Rectal smooth muscle tissue (tissue), 1 donor: ENCODE results near the gene RELB.

Experiments
- H3K27ac ChIP-seq: one replicate; pipeline ENCODE4 v1.7.0; 2013; ENCODE audit warnings: low read depth, low read length, inconsistent platforms
- H3K27me3 ChIP-seq: one replicate; pipeline ENCODE4 v1.7.0; 2013; ENCODE audit warnings: low read length; ENCODE audit not compliant: control insufficient read depth, insufficient read depth
- H3K36me3 ChIP-seq: one replicate; pipeline ENCODE4 v1.7.0; 2013; ENCODE audit warnings: low read length; ENCODE audit not compliant: control insufficient read depth, insufficient read depth
- H3K4me1 ChIP-seq: one replicate; pipeline ENCODE4 v1.7.0; 2013; ENCODE audit warnings: low read length; ENCODE audit not compliant: control insufficient read depth, insufficient read depth
- H3K4me3 ChIP-seq: one replicate; pipeline ENCODE4 v1.7.0; 2013; ENCODE audit warnings: low read length
- H3K9ac ChIP-seq: one replicate; pipeline ENCODE4 v1.7.0; 2013; ENCODE audit warnings: low read length

The RELB gene

GRCh38 chr19:45001087-45001739 is at the start of gene RELB:
Gene RELB (plus strand): TSS chr19:45001464. CDS start chr19:45001580, 116 bp downstream.
- H3K27me3 ChIP-seq = no peaks in the 10 kb centered on the region
- peak within 1 kb of the TSS; percentile 88 for H3K9ac ChIP-seq

DNA sequence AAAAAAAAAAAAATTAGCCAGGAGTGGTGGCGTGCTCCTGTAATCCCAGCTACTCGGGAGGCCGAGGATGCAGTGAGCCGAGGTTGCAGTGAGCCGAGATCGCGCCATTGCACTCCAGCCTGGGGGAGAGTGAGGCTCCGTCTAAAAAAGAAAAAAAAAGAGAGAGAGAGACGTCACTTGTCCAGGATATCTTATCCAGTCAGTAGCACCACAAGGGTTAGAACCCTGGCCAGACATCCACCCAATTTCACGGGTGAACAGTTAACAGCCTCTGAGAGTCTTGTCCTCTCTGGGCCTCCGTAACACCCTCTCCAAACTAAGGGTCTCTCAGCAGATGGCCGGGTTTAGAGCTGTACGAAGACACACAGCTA is 47.0 kb upstream of the RELB start:
- Histone ChIP-seq H3K36me3 (peaks cover 5% of the 10 kb centered on the region), H3K4me3 (peak overlapping the region; percentile 99), H3K4me1 (peaks cover 8% of the 10 kb centered on the region), H3K27ac (peak overlapping the region; percentile 96), H3K27me3 (no peaks in the 10 kb centered on the region), H3K9ac (peak overlapping the region; percentile 97)

More at GRCh38 chr19:45001087-45001739, at the start of gene RELB:
- Histone ChIP-seq H3K36me3 (no peaks in the 10 kb centered on the region), H3K27ac (peak within 1 kb of the TSS; percentile 98), H3K4me1 (peaks cover 5% of the 10 kb centered on the region), H3K4me3 (peak within 1 kb of the TSS; percentile 86)

DNA sequence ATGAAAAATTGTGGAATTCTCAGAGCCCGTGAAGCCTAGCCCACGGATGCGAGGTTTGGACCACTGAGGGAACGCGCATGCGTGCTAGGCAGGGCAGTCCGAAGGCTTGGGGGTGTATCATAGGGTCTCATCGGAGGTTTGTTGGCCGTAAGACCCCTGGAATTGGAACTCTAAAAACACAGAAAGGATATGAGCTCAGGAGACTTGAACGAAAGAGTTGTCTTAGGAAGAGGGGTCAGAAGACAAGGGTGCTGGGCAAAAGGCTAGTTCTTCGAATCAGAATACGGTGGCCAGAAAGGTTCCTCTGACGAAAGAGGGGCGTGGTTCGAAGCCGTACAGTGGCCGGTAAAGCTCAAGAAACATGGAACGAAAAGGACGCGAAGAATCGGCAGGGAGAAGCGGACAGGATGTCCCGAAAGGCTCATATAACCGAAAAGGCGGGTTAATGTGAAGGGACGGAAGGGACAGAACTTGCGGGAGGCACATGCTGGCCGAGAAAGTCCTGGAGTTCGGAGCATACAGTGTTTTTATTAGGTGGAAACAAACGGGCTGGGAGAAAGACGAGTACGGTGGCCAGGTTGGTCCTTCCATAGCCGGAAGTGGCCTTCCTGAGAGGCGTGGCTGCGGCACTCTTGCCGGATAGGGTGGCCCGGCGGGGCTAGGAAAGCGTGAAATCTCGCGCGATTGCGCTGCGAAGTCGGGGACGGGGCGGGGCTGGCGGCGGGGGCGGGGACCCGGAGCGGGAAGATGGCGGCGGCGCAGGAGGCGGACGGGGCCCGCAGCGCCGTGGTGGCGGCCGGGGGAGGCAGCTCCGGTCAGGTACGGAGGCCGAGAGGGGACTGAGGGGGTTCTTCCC is 46.4 kb upstream of the RELB start, which contains the start of gene CLPTM1:
Gene CLPTM1 (plus strand): TSS at position 732 of the 856 bp plus-strand sequence. CDS start 16 bp downstream, at position 748.
- peak within 1 kb of the TSS; percentile 96 for H3K27ac ChIP-seq
- peaks cover 2% of the 10 kb centered on the region for H3K36me3 ChIP-seq
- H3K4me3 ChIP-seq = peak within 1 kb of the TSS; percentile 99
- H3K27me3 ChIP-seq = no peaks in the 10 kb centered on the region
- peak within 1 kb of the TSS; percentile 97 for H3K9ac ChIP-seq
- peaks cover 8% of the 10 kb centered on the region for H3K4me1 ChIP-seq

- peaks cover 8% of the 10 kb centered on the region for H3K4me1 ChIP-seq
- H3K4me3 ChIP-seq = peak overlapping the region; percentile 93
- peak overlapping the region; percentile 73 for H3K27ac ChIP-seq
- H3K9ac ChIP-seq = peak overlapping the region; percentile 84
- no peaks in the 10 kb centered on the region for H3K27me3 ChIP-seq
- H3K36me3 ChIP-seq = peaks cover 5% of the 10 kb centered on the region
Measured at GRCh38 chr19:44955505-44956439, 45.5 kb upstream of the RELB start.

- Histone ChIP-seq H3K36me3 (peaks cover 15% of the 10 kb centered on the region), H3K9ac (no peak overlapping the region), H3K27ac (no peak overlapping the region), H3K4me3 (no peak overlapping the region), H3K4me1 (peaks cover 8% of the 10 kb centered on the region), H3K27me3 (no peaks in the 10 kb centered on the region)
Measured at GRCh38 chr19:44957526-44957925, 43.7 kb upstream of the RELB start.

DNA sequence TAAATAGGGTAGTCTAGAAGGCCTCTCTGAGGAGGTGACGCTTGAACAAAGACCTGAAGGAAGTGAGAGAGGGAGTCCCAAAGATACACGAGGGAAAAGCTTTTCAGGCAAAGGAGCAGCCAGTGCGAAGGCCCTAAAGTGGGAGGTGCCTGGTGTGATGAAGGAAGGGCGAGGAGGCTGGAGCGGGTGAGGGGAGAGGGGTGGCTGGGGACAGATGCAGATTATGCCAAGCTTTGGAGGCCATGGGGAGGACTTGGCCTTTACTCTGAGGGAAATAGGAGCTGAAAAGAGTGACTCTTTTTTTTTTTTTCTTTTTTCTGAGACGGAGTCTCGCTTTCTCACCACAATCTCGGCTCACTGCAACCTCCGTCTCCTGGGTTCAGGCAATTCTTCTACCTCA is 43.2 kb upstream of the RELB start:
- Histone ChIP-seq H3K27me3 (no peaks in the 10 kb centered on the region), H3K27ac (no peak overlapping the region), H3K4me1 (peaks cover 8% of the 10 kb centered on the region), H3K9ac (no peak overlapping the region), H3K36me3 (peaks cover 15% of the 10 kb centered on the region), H3K4me3 (no peak overlapping the region)

DNA sequence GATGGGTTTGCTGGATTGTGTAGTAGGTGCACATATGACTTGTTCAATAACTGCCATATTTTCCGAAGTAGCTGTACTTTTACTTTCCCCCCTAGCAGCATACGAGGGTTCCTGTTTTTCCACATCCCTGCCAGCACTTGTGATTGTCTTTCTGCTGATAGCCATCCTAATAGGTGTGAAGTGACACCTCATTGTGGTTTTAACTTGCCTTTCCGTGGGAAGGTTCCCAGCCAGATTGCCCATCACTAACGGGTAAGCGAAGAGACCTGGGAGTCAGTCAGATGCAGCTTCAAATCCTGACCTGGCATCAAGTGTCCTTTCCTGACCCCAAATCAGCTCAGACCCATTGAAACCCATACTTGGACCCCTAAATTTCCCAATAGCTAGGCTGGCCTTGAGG is 41.6 kb upstream of the RELB start:
- Histone ChIP-seq H3K27me3 (no peaks in the 10 kb centered on the region), H3K9ac (no peak overlapping the region), H3K4me1 (peaks cover 5% of the 10 kb centered on the region), H3K36me3 (peaks cover 15% of the 10 kb centered on the region), H3K4me3 (no peak overlapping the region), H3K27ac (no peak overlapping the region)

DNA sequence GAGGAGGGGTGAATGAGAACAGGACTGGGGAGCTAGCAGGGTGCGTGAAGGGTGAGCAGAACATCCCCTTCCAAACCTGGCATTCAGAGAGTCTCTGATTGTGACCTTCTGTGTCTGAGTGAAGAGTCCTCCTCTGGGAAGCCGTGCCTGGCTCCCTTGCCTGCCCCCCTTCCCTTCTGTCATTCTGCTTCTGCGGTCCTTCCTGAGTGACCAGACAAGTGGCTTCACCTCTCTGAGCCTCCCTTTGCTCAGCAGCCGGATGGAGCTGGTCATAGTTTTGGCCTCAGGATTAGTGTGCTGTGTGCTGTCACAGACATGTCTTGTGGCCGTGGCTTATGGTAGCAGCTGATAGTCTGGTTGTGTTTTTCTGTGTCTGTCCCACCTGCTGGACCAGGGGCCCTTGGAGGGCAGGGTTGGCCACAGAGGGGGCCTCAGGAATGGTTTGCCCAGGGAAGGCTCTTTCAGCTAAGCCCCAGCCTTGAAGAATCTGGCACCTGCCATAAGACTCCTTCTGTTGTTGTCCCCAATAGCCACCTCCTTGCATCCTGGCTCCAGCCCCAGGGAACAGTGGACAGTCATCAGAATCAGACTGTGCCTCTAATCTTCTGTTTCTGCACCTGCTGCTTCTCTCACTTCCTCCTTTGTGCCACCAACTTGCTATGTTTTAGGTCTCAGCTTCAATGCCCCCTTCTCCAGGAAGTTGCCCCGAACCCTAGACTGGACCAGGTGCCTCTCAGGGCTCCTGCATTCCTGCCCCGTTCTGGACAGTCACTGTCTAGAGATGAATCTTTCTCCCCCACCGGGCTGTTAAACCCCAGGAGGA is 40.1 kb upstream of the RELB start:
- H3K4me3 ChIP-seq = no peak overlapping the region
- H3K36me3 ChIP-seq = peaks cover 15% of the 10 kb centered on the region
- no peak overlapping the region for H3K27ac ChIP-seq
- H3K27me3 ChIP-seq = no peaks in the 10 kb centered on the region
- H3K9ac ChIP-seq = no peak overlapping the region
- peaks cover under 1% of the 10 kb centered on the region for H3K4me1 ChIP-seq

GRCh38 chr19:44961821-44962220 is 39.4 kb upstream of the RELB start:
- H3K27me3 ChIP-seq = no peaks in the 10 kb centered on the region
- H3K4me1 ChIP-seq = no peaks in the 10 kb centered on the region
- H3K36me3 ChIP-seq = peaks cover 15% of the 10 kb centered on the region
- H3K9ac ChIP-seq = no peak overlapping the region
- no peak overlapping the region for H3K27ac ChIP-seq
- no peak overlapping the region for H3K4me3 ChIP-seq

DNA sequence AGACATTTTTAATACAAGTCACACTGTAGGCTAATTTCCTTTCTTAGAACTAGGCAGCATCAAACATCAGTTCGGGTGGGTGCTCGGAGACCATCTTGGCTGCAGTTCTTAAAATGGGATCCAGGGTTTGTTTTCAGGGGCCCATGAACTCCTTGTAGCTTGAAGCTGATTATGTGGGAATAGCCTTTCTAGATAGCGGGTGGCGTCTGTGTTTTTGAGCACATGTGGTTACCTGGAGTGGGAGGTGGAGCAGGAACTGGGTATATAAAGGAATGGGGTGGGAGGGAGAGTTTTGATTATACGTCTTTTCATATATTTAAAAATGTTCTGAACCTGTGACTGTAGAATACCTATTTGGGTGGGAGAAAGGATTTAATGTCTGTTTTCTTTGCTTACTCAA is 33.1 kb upstream of the RELB start:
- Histone ChIP-seq H3K4me3 (no peak overlapping the region), H3K4me1 (no peaks in the 10 kb centered on the region), H3K9ac (no peak overlapping the region), H3K36me3 (peaks cover 5% of the 10 kb centered on the region), H3K27me3 (no peaks in the 10 kb centered on the region), H3K27ac (no peak overlapping the region)

DNA sequence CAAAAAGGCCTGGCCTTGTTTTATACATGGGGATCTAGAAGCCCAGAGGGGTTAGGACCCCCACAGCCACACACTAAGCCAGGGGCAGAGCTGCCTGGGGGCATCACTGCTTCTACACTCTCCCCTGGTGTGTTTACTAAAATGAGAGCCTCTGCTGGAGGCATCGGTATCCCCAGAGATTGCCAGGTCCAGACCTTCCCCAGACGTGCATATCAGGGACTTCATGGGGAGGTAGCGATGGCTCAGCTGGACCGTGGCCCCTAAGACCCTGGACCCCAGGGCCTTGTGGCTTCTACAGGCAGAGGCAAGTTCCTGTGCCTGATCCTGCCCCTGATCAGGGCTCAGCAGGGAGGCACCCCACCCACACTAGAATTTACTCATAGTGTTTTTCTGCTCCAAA is 32.6 kb upstream of the RELB start:
- Histone ChIP-seq H3K4me1 (no peaks in the 10 kb centered on the region), H3K27ac (no peak overlapping the region), H3K36me3 (peaks cover 5% of the 10 kb centered on the region), H3K27me3 (no peaks in the 10 kb centered on the region), H3K9ac (no peak overlapping the region), H3K4me3 (no peak overlapping the region)
